ENCODE measurements around the gene ZNF18.

Gene ZNF18

GRCh38 chr17:12034538-12034937 is 37.3 kb upstream of the ZNF18 start:
- TF ChIP-seq CTCF (IDR thresholded peaks at IDR 0.05; ENCODE audit: extremely low read depth, missing control alignments), result no peak
- no peak for DNase-seq (ENCODE audit: low spot score)

GRCh38 chr17:12028611-12029010 is 31.3 kb upstream of the ZNF18 start:
- DNase-seq (ENCODE audit: low spot score), result no peak

GRCh38 chr17:12027658-12028057 is 30.4 kb upstream of the ZNF18 start:
- DNase-seq (ENCODE audit: low spot score), result no peak
- no peak for TF ChIP-seq CTCF (IDR thresholded peaks at IDR 0.05; ENCODE audit: extremely low read depth, missing control alignments)

More at GRCh38 chr17:12028611-12029010, 31.3 kb upstream of the ZNF18 start:
- no peak for TF ChIP-seq CTCF (IDR thresholded peaks at IDR 0.05; ENCODE audit: extremely low read depth, missing control alignments)

GRCh38 chr17:12024327-12024726 is 27.1 kb upstream of the ZNF18 start:
- no peak for DNase-seq (ENCODE audit: low spot score)
- no peak for TF ChIP-seq CTCF (IDR thresholded peaks at IDR 0.05; ENCODE audit: extremely low read depth, missing control alignments)

GRCh38 chr17:12022310-12022709 is 25.0 kb upstream of the ZNF18 start:
- no peak for TF ChIP-seq CTCF (IDR thresholded peaks at IDR 0.05; ENCODE audit: extremely low read depth, missing control alignments)
- no peak for DNase-seq (ENCODE audit: low spot score)

- no peak for TF ChIP-seq CTCF (IDR thresholded peaks at IDR 0.05; ENCODE audit: extremely low read depth, missing control alignments)
These were observed 24.4 kb upstream of the ZNF18 start for GRCh38 chr17:12021623-12022140.

GRCh38 chr17:12020642-12021622 is 23.7 kb upstream of the ZNF18 start, which contains the start of gene MAP2K4:
MAP2K4 (plus strand) TSS chr17:12020877; CDS start chr17:12020887, 10 bp downstream.
- TF ChIP-seq CTCF (IDR thresholded peaks at IDR 0.05; ENCODE audit: extremely low read depth, missing control alignments), result no peak
- peak; percentile 97 for DNase-seq (ENCODE audit: low spot score)

More at GRCh38 chr17:12021623-12022140, 24.4 kb upstream of the ZNF18 start:
- DNase-seq (ENCODE audit: low spot score), result no peak
